A549 (cell line): ENCODE results near the gene C10orf105. TPM values are rescaled to one million over a fixed set of nuclear protein-coding genes. Genes with fewer than 3 reads are reported as not detected.
A peak's percentile ranks its signal among the peaks of the same experiment; 100 is the strongest.

ENCODE experiments used
- ATAC-seq, 2 experiments: fragments of 200-7000 bp in 1 of 2; fragments of >200 bp in 1 of 2; cut with Nextera tagmentation in 1 of 2; cut with Tn5 transposase in 1 of 2; 3 replicates each; pipeline versions ENCODE4 v1.8.0 to v1.9.1; 2018 to 2020; ENCODE audit warnings: mild to moderate bottlenecking in 1 of 2, moderate library complexity in 1 of 2
- CTCF ChIA-PET: fragments of 300-600 bp; sonication (Branson Sonifier 250); formaldehyde crosslinking; extraction: SDS; loops from one replicate; lab custom pipeline; 2021; ENCODE audit warnings: antibody characterized with exemption, inconsistent platforms; lab: Yijun Ruan, JAX
- POLR2A ChIA-PET: fragments of 350-600 bp; formaldehyde crosslinking; extraction: SDS; loops from one replicate; lab custom pipeline; 2021; ENCODE audit warnings: antibody characterized with exemption, inconsistent platforms; lab: Yijun Ruan, JAX
- DNase-seq, 2 experiments: peaks; one replicate each; pipeline versions ENCODE4 v3.0.0 to v3.0.0-alpha.2; 2011 to 2016; ENCODE audit warnings: low read depth in 1 of 2, low spot score in 1 of 2
- FAIRE-seq: peaks from 2 replicates; lab custom pipeline; 2011; peaks lifted over from hg19 to GRCh38; lab: Jason Lieb, UNC
- H3K27ac ChIP-seq, 2 experiments: fragments of >200 bp; sonication (Bioruptor Twin); formaldehyde crosslinking; 3 replicates each; pipeline ENCODE4 v1.5.1; 2016 to 2017
- H3K4me1 ChIP-seq: fragments of >200 bp; sonication (Bioruptor Twin); formaldehyde crosslinking; 3 replicates; pipeline ENCODE4 v1.6.1; 2016
- H3K4me2 ChIP-seq: fragments of >200 bp; sonication (Bioruptor Twin); formaldehyde crosslinking; 3 replicates; pipeline ENCODE4 v1.6.1; 2016
- H3K4me3 ChIP-seq: fragments of >200 bp; sonication (Bioruptor Twin); formaldehyde crosslinking; 3 replicates; pipeline ENCODE4 v1.5.1; 2016
- H3K9me3 ChIP-seq: fragments of >200 bp; sonication (Bioruptor Twin); formaldehyde crosslinking; 3 replicates; pipeline ENCODE4 v1.6.1; 2016
- CHD4 ChIP-seq: fragments of 200-600 bp; sonication (generic); IDR thresholded peaks from 2 replicates; pipeline ENCODE4 v1.6.1; 2016; ENCODE audit warnings: antibody characterized with exemption, mild to moderate bottlenecking, borderline replicate concordance
- E2F6 ChIP-seq: IDR thresholded peaks from 2 replicates; pipeline ENCODE4 v1.6.1; 2012; ENCODE audit warnings: low read depth, borderline replicate concordance
- ESRRA ChIP-seq: fragments of 150-350 bp; IDR thresholded peaks from 2 replicates; pipeline ENCODE4 v1.6.1; 2014; ENCODE audit warnings: mild to moderate bottlenecking, low read length, borderline replicate concordance
- FOSB ChIP-seq: fragments of 250-450 bp; sonication (Bioruptor Pico); IDR thresholded peaks from 2 replicates; pipeline ENCODE4 v1.5.0; 2020; ENCODE audit warnings: mild to moderate bottlenecking, moderate library complexity
- FOXS1 ChIP-seq: fragments of 250-450 bp; sonication (Bioruptor Pico); IDR thresholded peaks from 2 replicates; pipeline ENCODE4 v1.5.0; 2020; ENCODE audit warnings: mild to moderate bottlenecking, moderate library complexity
- HDAC2 ChIP-seq: fragments of 200-600 bp; sonication (generic); IDR thresholded peaks from 2 replicates; pipeline ENCODE4 v1.6.1; 2016
- HES2 ChIP-seq: fragments of >200 bp; sonication (Bioruptor Twin); formaldehyde crosslinking; IDR thresholded peaks from 2 replicates; pipeline ENCODE4 v1.6.1; 2016
- HMGXB4 ChIP-seq: fragments of 250-450 bp; sonication (Bioruptor Pico); IDR thresholded peaks from 2 replicates; pipeline ENCODE4 v1.5.0; 2021; ENCODE audit warnings: mild to moderate bottlenecking, moderate library complexity, borderline replicate concordance
- HOXA7 ChIP-seq: fragments of 250-450 bp; sonication (Bioruptor Pico); IDR thresholded peaks from 2 replicates; pipeline ENCODE4 v1.5.0; 2020; ENCODE audit warnings: mild to moderate bottlenecking, moderate library complexity
- HOXB5 ChIP-seq: fragments of 250-450 bp; sonication (Bioruptor Pico); IDR thresholded peaks from 2 replicates; pipeline ENCODE4 v1.5.0; 2020; ENCODE audit warnings: mild to moderate bottlenecking, moderate library complexity
- MAFK ChIP-seq: fragments of 450-650 bp; IDR thresholded peaks from 2 replicates; pipeline ENCODE4 v1.6.1; 2014; ENCODE audit not compliant: partially characterized antibody
- PBX3 ChIP-seq: IDR thresholded peaks from 2 replicates; pipeline ENCODE4 v1.6.1; 2012
- RARB ChIP-seq: fragments of 250-450 bp; sonication (Bioruptor Pico); IDR thresholded peaks from 2 replicates; pipeline ENCODE4 v1.8.0; 2021; ENCODE audit warnings: mild to moderate bottlenecking, moderate library complexity
- RFX5 ChIP-seq: fragments of 450-650 bp; IDR thresholded peaks from 2 replicates; pipeline ENCODE4 v1.7.1; 2014; ENCODE audit warnings: antibody characterized with exemption, mild to moderate bottlenecking, moderate library complexity
- RNF2 ChIP-seq: fragments of 200-600 bp; sonication (generic); IDR thresholded peaks from 2 replicates; pipeline ENCODE4 v1.6.1; 2016; ENCODE audit warnings: low read depth, mild to moderate bottlenecking, antibody characterized with exemption, moderate library complexity, borderline replicate concordance
- SREBF2 ChIP-seq: fragments of 450-650 bp; IDR thresholded peaks from 2 replicates; pipeline ENCODE4 v1.6.1; 2014; ENCODE audit warnings: mild to moderate bottlenecking, moderate library complexity
- USF2 ChIP-seq: fragments of 450-650 bp; IDR thresholded peaks from 2 replicates; pipeline ENCODE4 v1.6.1; 2014; ENCODE audit warnings: antibody characterized with exemption
- ZFP36 ChIP-seq: fragments of 450-650 bp; IDR thresholded peaks from 2 replicates; pipeline ENCODE4 v1.6.1; 2014; ENCODE audit warnings: borderline replicate concordance; ENCODE audit not compliant: partially characterized antibody
- ZSCAN20 ChIP-seq: fragments of 250-450 bp; sonication (Bioruptor Pico); IDR thresholded peaks from 2 replicates; pipeline ENCODE4 v1.8.0; 2022; ENCODE audit warnings: mild to moderate bottlenecking, moderate library complexity
- WGBS: methylation state at CpG from one replicate; pipeline ENCODE4 v1.1.6; 2017; ENCODE audit errors: missing lambda C conversion rate; 5-methylcytosine and 5-hydroxymethylcytosine counted together
- polyA plus RNA-seq, 4 experiments: library from polyadenylated mRNA; depleted of rRNA in 3 of 4; stranded (reverse); fragments of >200 nt; fragmentation: RNase III in 1 of 4; extraction: RNeasy Plus Mini Kit Qiagen cat#74134 plus additional on column Dnase treatment in 1 of 4; gene quantifications; 2 replicates in 3 of 4; 3 replicates in 1 of 4; pipeline ENCODE4 v1.2.3, GENCODE V29; 2011 to 2017

The C10orf105 gene
- polyA plus RNA-seq, 2 of the 4 experiments (the other 2 are of a cell fraction), result not detected

- TF ChIP-seq ZSCAN20 (no peak), RARB (CRISPR knock-in tag) (no peak), HMGXB4 (CRISPR knock-in tag) (no peak), SREBF2 (no peak), RFX5 (no peak), HES2 (no peak), PBX3 (no peak)
These were observed 46.5 kb upstream of the C10orf105 start (continued) for GRCh38 chr10:71765906-71766716.

GRCh38 chr10:71765176-71765904 is 45.8 kb upstream of the C10orf105 start:
- no peaks in the 10 kb centered on the region for H3K9me3 ChIP-seq
- no peak for FAIRE-seq
- no peak overlapping the region for H3K4me3 ChIP-seq
- no peak for ATAC-seq
- WGBS, result 58% methylated on average over 8 of the region's 8 CpGs
- peak in 1 of 2 experiments; percentile 24 for DNase-seq
- TF ChIP-seq MAFK (peak; percentile 17), ZFP36 (no peak)
- peaks cover 83% of the 10 kb centered on the region for H3K4me1 ChIP-seq
- ChIA-PET CTCF (interaction anchor here (0.5 to 4.7 kb wide), 10 partner anchors 8 to 557 kb away, joined by 3 to 22 read pairs (median 4); partner anchors contain the start of genes SLC29A3 and VSIR), POLR2A (no interaction called here)
- H3K27ac ChIP-seq, result peak overlapping the region; percentile 98 to 99
- peak overlapping the region; percentile 92 for H3K4me2 ChIP-seq

GRCh38 chr10:71763352-71764127 is 44.0 kb upstream of the C10orf105 start:
- Histone ChIP-seq H3K4me3 (no peak overlapping the region), H3K4me1 (peaks cover 80% of the 10 kb centered on the region), H3K27ac (peak overlapping the region; percentile 98 to 99), H3K9me3 (no peaks in the 10 kb centered on the region), H3K4me2 (no peak overlapping the region)
- no peak for FAIRE-seq
- no peak for ATAC-seq
- ChIA-PET POLR2A (interaction anchor here (1.7 kb wide), 1 partner anchor 10 kb away, joined by 4 read pairs; the partner anchor contains the start of gene VSIR), CTCF (interaction anchor here (0.6 to 4.7 kb wide), 5 partner anchors 10 to 663 kb away, joined by 3 to 30 read pairs (median 3); partner anchors contain the start of gene VSIR)
- 90% methylated on average over 11 of the region's 11 CpGs for WGBS
- no peak for TF ChIP-seq RNF2
- no peak for TF ChIP-seq ZSCAN20
- no peak for TF ChIP-seq CHD4
- no peak for TF ChIP-seq HOXB5 (CRISPR knock-in tag)
- no peak for TF ChIP-seq HOXA7 (CRISPR knock-in tag)
- no peak for DNase-seq

GRCh38 chr10:71762324-71762723 is 42.7 kb upstream of the C10orf105 start:
- 89% methylated on average over 4 of the region's 5 CpGs for WGBS
- ATAC-seq (no peak), FAIRE-seq (no peak), DNase-seq (no peak)
- ChIA-PET POLR2A (no interaction called here), CTCF (interaction anchor here (1.1 to 3.5 kb wide), 3 partner anchors 11 to 447 kb away, joined by 3 to 30 read pairs (median 3); partner anchors contain the start of gene VSIR)
- Histone ChIP-seq H3K4me1 (peaks cover 68% of the 10 kb centered on the region), H3K4me2 (no peak overlapping the region), H3K9me3 (no peaks in the 10 kb centered on the region), H3K4me3 (no peak overlapping the region), H3K27ac (peak overlapping the region; percentile 2 to 98; a peak in 3 of 6 replicates)
- TF ChIP-seq ESRRA (no peak), FOSB (CRISPR knock-in tag) (no peak), E2F6 (no peak), RARB (CRISPR knock-in tag) (no peak), FOXS1 (CRISPR knock-in tag) (no peak), HDAC2 (no peak), PBX3 (no peak), USF2 (no peak)
